Measurements from ENCODE around the gene LCOR.

GRCh38 chr10:96955794-96956193 lies 123.7 kb downstream of the LCOR start:
- TF ChIP-seq, protein P1, sequence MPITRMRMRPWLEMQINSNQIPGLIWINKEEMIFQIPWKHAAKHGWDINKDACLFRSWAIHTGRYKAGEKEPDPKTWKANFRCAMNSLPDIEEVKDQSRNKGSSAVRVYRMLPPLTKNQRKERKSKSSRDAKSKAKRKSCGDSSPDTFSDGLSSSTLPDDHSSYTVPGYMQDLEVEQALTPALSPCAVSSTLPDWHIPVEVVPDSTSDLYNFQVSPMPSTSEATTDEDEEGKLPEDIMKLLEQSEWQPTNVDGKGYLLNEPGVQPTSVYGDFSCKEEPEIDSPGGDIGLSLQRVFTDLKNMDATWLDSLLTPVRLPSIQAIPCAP (CRISPR knock-in tag; IDR thresholded peaks at IDR 0.05; ENCODE audit: low read depth): no peak
- TF ChIP-seq CTCF (CRISPR knock-in tag; IDR thresholded peaks at IDR 0.05): no peak
- TF ChIP-seq, protein P2, sequence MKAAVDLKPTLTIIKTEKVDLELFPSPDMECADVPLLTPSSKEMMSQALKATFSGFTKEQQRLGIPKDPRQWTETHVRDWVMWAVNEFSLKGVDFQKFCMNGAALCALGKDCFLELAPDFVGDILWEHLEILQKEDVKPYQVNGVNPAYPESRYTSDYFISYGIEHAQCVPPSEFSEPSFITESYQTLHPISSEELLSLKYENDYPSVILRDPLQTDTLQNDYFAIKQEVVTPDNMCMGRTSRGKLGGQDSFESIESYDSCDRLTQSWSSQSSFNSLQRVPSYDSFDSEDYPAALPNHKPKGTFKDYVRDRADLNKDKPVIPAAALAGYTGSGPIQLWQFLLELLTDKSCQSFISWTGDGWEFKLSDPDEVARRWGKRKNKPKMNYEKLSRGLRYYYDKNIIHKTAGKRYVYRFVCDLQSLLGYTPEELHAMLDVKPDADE (CRISPR knock-in tag; IDR thresholded peaks at IDR 0.05): no peak
- no peak for TF ChIP-seq TAF1 (CRISPR knock-in tag; IDR thresholded peaks at IDR 0.05)
